Uterus (tissue), 2 donors: Measurements from ENCODE around the gene TARS1.

Source experiments
- POLR2A ChIP-seq, 2 donors: fragments of 450-650 bp; IDR thresholded peaks; one replicate each; pipeline ENCODE4 v1.6.1; 2016; ENCODE audit warnings: antibody characterized with exemption in 2 of 2, mild to moderate bottlenecking in 1 of 2, moderate library complexity in 1 of 2
- TF ChIP-seq, protein P1 (sequence below), 4 experiments: fragments of 200-600 bp in 2 of 4; fragments of 450-650 bp in 2 of 4; sonication (generic) in 2 of 4; IDR thresholded peaks; one replicate each; pipeline ENCODE4 v1.5.1; 2016 to 2019; ENCODE audit warnings: antibody characterized with exemption in 4 of 4, mild to moderate bottlenecking in 2 of 4, moderate library complexity in 1 of 4

DNA sequence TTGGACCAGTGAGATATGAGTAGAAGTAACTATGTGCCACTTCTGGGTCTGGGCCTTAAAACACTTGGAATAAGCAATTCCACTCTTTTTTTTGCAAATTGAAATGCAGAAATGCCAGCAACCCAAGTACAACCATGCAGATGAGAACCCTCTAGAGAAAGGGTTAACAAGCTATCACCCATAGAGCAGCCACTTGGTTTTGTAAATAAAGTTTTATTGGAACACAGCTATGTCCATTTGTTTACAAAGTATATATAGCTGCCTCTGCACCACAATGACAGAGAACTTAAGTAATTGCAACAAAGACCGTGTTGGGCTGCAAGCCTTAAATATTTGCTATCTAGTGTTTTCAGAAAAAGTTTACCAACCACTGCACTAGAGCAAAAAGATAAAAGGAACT is 9.8 kb upstream of the TARS1 start:
- TF ChIP-seq, protein P1, sequence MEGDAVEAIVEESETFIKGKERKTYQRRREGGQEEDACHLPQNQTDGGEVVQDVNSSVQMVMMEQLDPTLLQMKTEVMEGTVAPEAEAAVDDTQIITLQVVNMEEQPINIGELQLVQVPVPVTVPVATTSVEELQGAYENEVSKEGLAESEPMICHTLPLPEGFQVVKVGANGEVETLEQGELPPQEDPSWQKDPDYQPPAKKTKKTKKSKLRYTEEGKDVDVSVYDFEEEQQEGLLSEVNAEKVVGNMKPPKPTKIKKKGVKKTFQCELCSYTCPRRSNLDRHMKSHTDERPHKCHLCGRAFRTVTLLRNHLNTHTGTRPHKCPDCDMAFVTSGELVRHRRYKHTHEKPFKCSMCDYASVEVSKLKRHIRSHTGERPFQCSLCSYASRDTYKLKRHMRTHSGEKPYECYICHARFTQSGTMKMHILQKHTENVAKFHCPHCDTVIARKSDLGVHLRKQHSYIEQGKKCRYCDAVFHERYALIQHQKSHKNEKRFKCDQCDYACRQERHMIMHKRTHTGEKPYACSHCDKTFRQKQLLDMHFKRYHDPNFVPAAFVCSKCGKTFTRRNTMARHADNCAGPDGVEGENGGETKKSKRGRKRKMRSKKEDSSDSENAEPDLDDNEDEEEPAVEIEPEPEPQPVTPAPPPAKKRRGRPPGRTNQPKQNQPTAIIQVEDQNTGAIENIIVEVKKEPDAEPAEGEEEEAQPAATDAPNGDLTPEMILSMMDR (IDR thresholded peaks at IDR 0.05): no peak
- TF ChIP-seq POLR2A (IDR thresholded peaks at IDR 0.05): no peak
